HEK293T (cell line): ENCODE measurements around the gene MON2.

ENCODE experiments used
- ARNT ChIP-seq: fragments of 450-650 bp; IDR thresholded peaks from 2 replicates; pipeline ENCODE4 v1.6.1; 2017; ENCODE audit warnings: mild to moderate bottlenecking
- BHLHE40 ChIP-seq: fragments of 450-650 bp; IDR thresholded peaks from 2 replicates; pipeline ENCODE4 v1.6.1; 2016; ENCODE audit warnings: mild to moderate bottlenecking, moderate library complexity, borderline replicate concordance
- FOXK2 ChIP-seq: fragments of 450-650 bp; IDR thresholded peaks from 2 replicates; pipeline ENCODE4 v1.6.1; 2016; ENCODE audit warnings: mild to moderate bottlenecking
- SP1 ChIP-seq: fragments of 450-650 bp; IDR thresholded peaks from 2 replicates; pipeline ENCODE4 v1.6.1; 2017
- TARDBP ChIP-seq: fragments of 450-650 bp; IDR thresholded peaks from 2 replicates; pipeline ENCODE4 v1.6.1; 2016
- ZNF384 ChIP-seq: fragments of 450-650 bp; IDR thresholded peaks from 2 replicates; pipeline ENCODE4 v1.6.1; 2016

GRCh38 chr12:62448436-62448835 lies 18.2 kb upstream of the MON2 start:
- TF ChIP-seq BHLHE40, result no peak
- TF ChIP-seq ZNF384, result no peak
- no peak for TF ChIP-seq SP1
- TF ChIP-seq ARNT, result no peak
- no peak for TF ChIP-seq TARDBP
- no peak for TF ChIP-seq FOXK2
